Mononuclear cell (primary cell): ENCODE data around the gene FGF2. TPM values are rescaled to one million over a fixed set of nuclear protein-coding genes. Genes with fewer than 3 reads are reported as not detected.
"Not testable (repeated sequence)": the region's sequence is repeated elsewhere in the genome, so short reads cannot be mapped to it uniquely, and the experiment has no call there.

ENCODE experiments used
- H3K27me3 ChIP-seq: 2 replicates; pipeline ENCODE4 v1.6.0; 2011; ENCODE audit warnings: low read length, control low read depth; ENCODE audit not compliant: insufficient read depth
- H3K4me1 ChIP-seq: 2 replicates; pipeline ENCODE4 v1.5.1; 2011; ENCODE audit warnings: mild to moderate bottlenecking, low read length, control low read depth; ENCODE audit not compliant: insufficient read depth
- H3K4me3 ChIP-seq: 2 replicates; pipeline ENCODE4 v1.5.1; 2011; ENCODE audit warnings: mild to moderate bottlenecking, low read length, moderate library complexity
- H3K9me3 ChIP-seq: 2 replicates; pipeline ENCODE4 v1.5.1; 2011; ENCODE audit warnings: low read depth, mild to moderate bottlenecking, control low read depth, low read length
- total RNA-seq: library from RNA; depleted of rRNA; stranded (reverse); fragments of >200 nt; gene quantifications from one replicate; pipeline ENCODE4 v1.2.3, GENCODE V29; 2012

The FGF2 gene
- total RNA-seq, 1 donor = 0.31 TPM

GRCh38 chr4:122798101-122798500 lies 28.5 kb upstream of the FGF2 start:
- Histone ChIP-seq H3K4me3 (no peak overlapping the region), H3K27me3 (no peaks in the 10 kb centered on the region), H3K4me1 (no peaks in the 10 kb centered on the region), H3K9me3 (no peaks in the 10 kb centered on the region)

- Histone ChIP-seq H3K27me3 (no peaks in the 10 kb centered on the region), H3K4me3 (no peak overlapping the region), H3K9me3 (no peaks in the 10 kb centered on the region), H3K4me1 (no peaks in the 10 kb centered on the region)
Observed at GRCh38 chr4:122798917-122799316, 27.7 kb upstream of the FGF2 start.

GRCh38 chr4:122803788-122804208 lies 22.8 kb upstream of the FGF2 start:
- no peaks in the 10 kb centered on the region for H3K9me3 ChIP-seq
- H3K4me3 ChIP-seq = no peak overlapping the region
- no peaks in the 10 kb centered on the region for H3K4me1 ChIP-seq
- no peaks in the 10 kb centered on the region for H3K27me3 ChIP-seq

GRCh38 chr4:122806981-122807679 lies 19.5 kb upstream of the FGF2 start:
- Histone ChIP-seq H3K27me3 (no peaks in the 10 kb centered on the region), H3K4me3 (no peak overlapping the region), H3K4me1 (no peaks in the 10 kb centered on the region), H3K9me3 (no peaks in the 10 kb centered on the region)

GRCh38 chr4:122810669-122811068 lies 16.0 kb upstream of the FGF2 start:
- Histone ChIP-seq H3K4me3 (no peak overlapping the region), H3K4me1 (no peaks in the 10 kb centered on the region), H3K27me3 (no peaks in the 10 kb centered on the region), H3K9me3 (no peaks in the 10 kb centered on the region)

GRCh38 chr4:122811781-122812180 lies 14.8 kb upstream of the FGF2 start:
- not testable (repeated sequence) for H3K27me3 ChIP-seq, H3K4me1 ChIP-seq, H3K9me3 ChIP-seq, H3K4me3 ChIP-seq

- not testable (repeated sequence) for H3K4me1 ChIP-seq, H3K9me3 ChIP-seq, H3K27me3 ChIP-seq, H3K4me3 ChIP-seq
Observed at GRCh38 chr4:122812823-122813222, 13.8 kb upstream of the FGF2 start.

- peaks cover 3% of the 10 kb centered on the region for H3K27me3 ChIP-seq
- no peak overlapping the region for H3K4me3 ChIP-seq
- no peaks in the 10 kb centered on the region for H3K9me3 ChIP-seq
- H3K4me1 ChIP-seq = no peaks in the 10 kb centered on the region
Observed at GRCh38 chr4:122814426-122814825, 12.2 kb upstream of the FGF2 start.

GRCh38 chr4:122815248-122815647 lies 11.4 kb upstream of the FGF2 start:
- H3K27me3 ChIP-seq = peaks cover 7% of the 10 kb centered on the region

GRCh38 chr4:122816476-122816875 lies 10.2 kb upstream of the FGF2 start:
- Histone ChIP-seq H3K27me3 (peaks cover 10% of the 10 kb centered on the region), H3K9me3 (no peaks in the 10 kb centered on the region), H3K4me1 (no peaks in the 10 kb centered on the region), H3K4me3 (no peak overlapping the region)

More at GRCh38 chr4:122815248-122815647, 11.4 kb upstream of the FGF2 start:
- no peak overlapping the region for H3K4me3 ChIP-seq
- H3K4me1 ChIP-seq = no peaks in the 10 kb centered on the region
- no peaks in the 10 kb centered on the region for H3K9me3 ChIP-seq

- H3K27me3 ChIP-seq = peaks cover 32% of the 10 kb centered on the region
- H3K4me3 ChIP-seq = no peak overlapping the region
- H3K9me3 ChIP-seq = no peaks in the 10 kb centered on the region
- H3K4me1 ChIP-seq = no peaks in the 10 kb centered on the region
Observed at GRCh38 chr4:122819708-122820449, 6.8 kb upstream of the FGF2 start.

- H3K4me3 ChIP-seq = no peak overlapping the region
- no peaks in the 10 kb centered on the region for H3K4me1 ChIP-seq
- H3K9me3 ChIP-seq = no peaks in the 10 kb centered on the region
- peaks cover 44% of the 10 kb centered on the region for H3K27me3 ChIP-seq
Observed at GRCh38 chr4:122821092-122821491, 5.5 kb upstream of the FGF2 start.

- Histone ChIP-seq H3K9me3 (no peaks in the 10 kb centered on the region), H3K4me1 (peaks cover 4% of the 10 kb centered on the region), H3K27me3 (peaks cover 51% of the 10 kb centered on the region), H3K4me3 (no peak overlapping the region)
Observed at GRCh38 chr4:122822466-122822865, 4.2 kb upstream of the FGF2 start.

- Histone ChIP-seq H3K4me3 (no peak overlapping the region), H3K9me3 (no peaks in the 10 kb centered on the region), H3K27me3 (peaks cover 61% of the 10 kb centered on the region), H3K4me1 (peaks cover 14% of the 10 kb centered on the region)
Observed at GRCh38 chr4:122823476-122823875, 3.2 kb upstream of the FGF2 start.

- Histone ChIP-seq H3K4me1 (peaks cover 14% of the 10 kb centered on the region), H3K27me3 (peaks cover 70% of the 10 kb centered on the region), H3K4me3 (no peak overlapping the region), H3K9me3 (no peaks in the 10 kb centered on the region)
Observed at GRCh38 chr4:122824616-122825015, 2.0 kb upstream of the FGF2 start.

GRCh38 chr4:122826079-122826527 lies 528 bp upstream of the FGF2 start:
- H3K4me1 ChIP-seq = peaks cover 14% of the 10 kb centered on the region
- H3K9me3 ChIP-seq = no peaks in the 10 kb centered on the region
- peaks cover 78% of the 10 kb centered on the region for H3K27me3 ChIP-seq
- no peak overlapping the region for H3K4me3 ChIP-seq
